Keratinocyte (primary cell): ENCODE data around the gene FAT1.

Source experiments
- EZH2 ChIP-seq: IDR thresholded peaks from one replicate; pipeline ENCODE4 v1.6.1; 2012; ENCODE audit warnings: inconsistent platforms, mild to moderate bottlenecking, low read length, moderate library complexity
- TF ChIP-seq, protein P1 (sequence below), 3 experiments: IDR thresholded peaks in 1 of 3; conservative IDR thresholded peaks in 1 of 3; optimal IDR thresholded peaks in 1 of 3; 2 replicates in 2 of 3; 3 replicates in 1 of 3; pipeline versions ENCODE3 to v1.5.1; 2011; ENCODE audit warnings: low read length in 3 of 3, mild to moderate bottlenecking in 3 of 3, moderate library complexity in 2 of 3, control low read depth in 1 of 3, inconsistent platforms in 1 of 3; ENCODE audit not compliant: insufficient read depth in 2 of 3; ENCODE audit errors: extremely low read depth in 1 of 3

DNA sequence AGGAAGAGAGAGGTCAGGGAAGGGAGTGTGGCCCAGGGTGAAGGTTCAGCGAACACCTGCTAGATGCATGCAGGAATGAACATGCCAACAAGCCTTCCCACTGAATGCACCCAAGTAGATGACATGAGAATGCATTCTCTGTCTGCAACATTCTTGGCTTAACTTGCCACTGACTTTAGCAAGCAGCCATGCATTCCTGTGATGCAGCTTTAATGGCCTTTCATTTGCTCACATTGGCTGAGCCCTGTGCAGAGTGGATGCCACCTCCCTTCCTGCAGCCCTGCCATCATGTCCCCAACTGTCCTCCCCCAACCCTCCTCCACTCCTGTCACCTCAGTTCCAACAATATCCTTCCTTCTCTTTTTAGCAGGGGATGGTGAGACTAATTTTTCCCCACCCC is 143.0 kb downstream of the FAT1 start:
- TF ChIP-seq, protein P1, sequence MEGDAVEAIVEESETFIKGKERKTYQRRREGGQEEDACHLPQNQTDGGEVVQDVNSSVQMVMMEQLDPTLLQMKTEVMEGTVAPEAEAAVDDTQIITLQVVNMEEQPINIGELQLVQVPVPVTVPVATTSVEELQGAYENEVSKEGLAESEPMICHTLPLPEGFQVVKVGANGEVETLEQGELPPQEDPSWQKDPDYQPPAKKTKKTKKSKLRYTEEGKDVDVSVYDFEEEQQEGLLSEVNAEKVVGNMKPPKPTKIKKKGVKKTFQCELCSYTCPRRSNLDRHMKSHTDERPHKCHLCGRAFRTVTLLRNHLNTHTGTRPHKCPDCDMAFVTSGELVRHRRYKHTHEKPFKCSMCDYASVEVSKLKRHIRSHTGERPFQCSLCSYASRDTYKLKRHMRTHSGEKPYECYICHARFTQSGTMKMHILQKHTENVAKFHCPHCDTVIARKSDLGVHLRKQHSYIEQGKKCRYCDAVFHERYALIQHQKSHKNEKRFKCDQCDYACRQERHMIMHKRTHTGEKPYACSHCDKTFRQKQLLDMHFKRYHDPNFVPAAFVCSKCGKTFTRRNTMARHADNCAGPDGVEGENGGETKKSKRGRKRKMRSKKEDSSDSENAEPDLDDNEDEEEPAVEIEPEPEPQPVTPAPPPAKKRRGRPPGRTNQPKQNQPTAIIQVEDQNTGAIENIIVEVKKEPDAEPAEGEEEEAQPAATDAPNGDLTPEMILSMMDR (optimal IDR thresholded peaks at IDR 0.05 in 1 of 3, IDR thresholded peaks at IDR 0.05 in 1 of 3, conservative IDR thresholded peaks at IDR 0.05 in 1 of 3; ENCODE audit: extremely low read depth in 1 of 3, insufficient read depth in 2 of 3, low read length in 3 of 3) = no peak
- TF ChIP-seq EZH2 = no peak
